DND-41 (cell line): ENCODE data around the gene TEX44.
"Not testable (repeated sequence)": the region's sequence is repeated elsewhere in the genome, so short reads cannot be mapped to it uniquely, and the experiment has no call there.

ENCODE experiments used
- EZH2 ChIP-seq: IDR thresholded peaks from 3 replicates; pipeline ENCODE4 v1.6.1; 2012; ENCODE audit warnings: borderline replicate concordance, low read depth, mild to moderate bottlenecking, moderate library complexity, low read length, inconsistent platforms; ENCODE audit not compliant: severe bottlenecking
- TF ChIP-seq, protein P1 (sequence below): IDR thresholded peaks from 2 replicates; pipeline ENCODE4 v1.5.1; 2012; ENCODE audit warnings: borderline replicate concordance, low read length, moderate library complexity, mild to moderate bottlenecking; ENCODE audit not compliant: poor library complexity, severe bottlenecking; ENCODE audit errors: extremely low read depth

DNA sequence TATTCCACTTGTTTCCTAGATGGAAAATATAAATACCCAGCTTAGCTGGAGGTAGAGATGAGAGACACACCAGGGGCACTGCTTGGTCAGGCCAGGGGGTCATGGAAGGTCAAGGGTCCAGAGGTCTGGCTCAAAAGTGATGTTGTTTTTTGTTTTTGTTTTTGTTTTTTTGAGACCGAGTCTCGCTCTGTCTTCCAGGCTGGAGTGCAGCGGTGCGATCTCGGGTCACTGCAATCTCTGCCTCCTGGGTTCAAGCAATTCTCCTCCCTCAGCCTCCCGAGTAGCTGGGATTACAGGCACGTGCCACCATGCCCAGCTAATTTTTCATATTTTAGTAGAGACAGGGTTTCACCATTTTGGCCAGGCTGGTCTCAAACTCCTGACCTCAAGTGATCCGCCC lies 36.2 kb upstream of the TEX44 start:
- TF ChIP-seq, protein P1, sequence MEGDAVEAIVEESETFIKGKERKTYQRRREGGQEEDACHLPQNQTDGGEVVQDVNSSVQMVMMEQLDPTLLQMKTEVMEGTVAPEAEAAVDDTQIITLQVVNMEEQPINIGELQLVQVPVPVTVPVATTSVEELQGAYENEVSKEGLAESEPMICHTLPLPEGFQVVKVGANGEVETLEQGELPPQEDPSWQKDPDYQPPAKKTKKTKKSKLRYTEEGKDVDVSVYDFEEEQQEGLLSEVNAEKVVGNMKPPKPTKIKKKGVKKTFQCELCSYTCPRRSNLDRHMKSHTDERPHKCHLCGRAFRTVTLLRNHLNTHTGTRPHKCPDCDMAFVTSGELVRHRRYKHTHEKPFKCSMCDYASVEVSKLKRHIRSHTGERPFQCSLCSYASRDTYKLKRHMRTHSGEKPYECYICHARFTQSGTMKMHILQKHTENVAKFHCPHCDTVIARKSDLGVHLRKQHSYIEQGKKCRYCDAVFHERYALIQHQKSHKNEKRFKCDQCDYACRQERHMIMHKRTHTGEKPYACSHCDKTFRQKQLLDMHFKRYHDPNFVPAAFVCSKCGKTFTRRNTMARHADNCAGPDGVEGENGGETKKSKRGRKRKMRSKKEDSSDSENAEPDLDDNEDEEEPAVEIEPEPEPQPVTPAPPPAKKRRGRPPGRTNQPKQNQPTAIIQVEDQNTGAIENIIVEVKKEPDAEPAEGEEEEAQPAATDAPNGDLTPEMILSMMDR, result not testable (repeated sequence)
- TF ChIP-seq EZH2, result not testable (repeated sequence)
